ENCODE results near the gene CAMK2D.

The CAMK2D gene

GRCh38 chr4:113762186-113763028, 869 bp upstream of the CAMK2D start:
- DNase-seq = peak; percentile 99

GRCh38 chr4:113760795-113761619, 531 bp downstream of the CAMK2D start:
- peak; percentile 63 for DNase-seq

GRCh38 chr4:113760094-113760794, 1.3 kb downstream of the CAMK2D start:
- peak; percentile 54 for DNase-seq

- DNase-seq = no peak
Measured at GRCh38 chr4:113759696-113760093, 1.8 kb downstream of the CAMK2D start.

- no peak for DNase-seq
Measured at GRCh38 chr4:113758372-113758771, 3.2 kb downstream of the CAMK2D start.

GRCh38 chr4:113757486-113757885, 4.1 kb downstream of the CAMK2D start:
- DNase-seq = no peak

- DNase-seq = peak; percentile 62
Measured at GRCh38 chr4:113756005-113756410, 5.5 kb downstream of the CAMK2D start.

- DNase-seq = no peak
Measured at GRCh38 chr4:113750734-113751133, 10.8 kb downstream of the CAMK2D start.

GRCh38 chr4:113750296-113750695, 11.2 kb downstream of the CAMK2D start:
- no peak for DNase-seq

- no peak for DNase-seq
Measured at GRCh38 chr4:113749178-113749577, 12.4 kb downstream of the CAMK2D start.

GRCh38 chr4:113747949-113748348, 13.6 kb downstream of the CAMK2D start:
- DNase-seq = no peak

- DNase-seq = no peak
Measured at GRCh38 chr4:113745711-113746110, 15.8 kb downstream of the CAMK2D start.

GRCh38 chr4:113744667-113745240, 16.8 kb downstream of the CAMK2D start:
- no peak for DNase-seq

- no peak for DNase-seq
Measured at GRCh38 chr4:113743690-113744089, 17.8 kb downstream of the CAMK2D start.

GRCh38 chr4:113742643-113743042, 18.9 kb downstream of the CAMK2D start:
- no peak for DNase-seq

GRCh38 chr4:113741956-113742355, 19.6 kb downstream of the CAMK2D start:
- DNase-seq = no peak

GRCh38 chr4:113740857-113741379, 20.6 kb downstream of the CAMK2D start:
- DNase-seq = no peak

- DNase-seq = peak; percentile 6
Measured at GRCh38 chr4:113739197-113739596, 22.3 kb downstream of the CAMK2D start.

GRCh38 chr4:113738251-113738650, 23.3 kb downstream of the CAMK2D start:
- no peak for DNase-seq

GRCh38 chr4:113733685-113734084, 27.9 kb downstream of the CAMK2D start:
- DNase-seq = no peak

GRCh38 chr4:113732967-113733527, 28.5 kb downstream of the CAMK2D start:
- no peak for DNase-seq

GRCh38 chr4:113730467-113731216, 30.9 kb downstream of the CAMK2D start:
- DNase-seq = no peak

Data from MV-4-11 (cell line).